Medulla oblongata (tissue), 1 donor: ENCODE data around the gene NCOA6.
"Not testable (repeated sequence)": the region's sequence is repeated elsewhere in the genome, so short reads cannot be mapped to it uniquely, and the experiment has no call there.

Experiments used
- DNase-seq: peaks from one replicate; pipeline ENCODE4 v3.0.0-alpha.2; 2015; ENCODE audit errors: extremely low spot score

Gene NCOA6

DNA sequence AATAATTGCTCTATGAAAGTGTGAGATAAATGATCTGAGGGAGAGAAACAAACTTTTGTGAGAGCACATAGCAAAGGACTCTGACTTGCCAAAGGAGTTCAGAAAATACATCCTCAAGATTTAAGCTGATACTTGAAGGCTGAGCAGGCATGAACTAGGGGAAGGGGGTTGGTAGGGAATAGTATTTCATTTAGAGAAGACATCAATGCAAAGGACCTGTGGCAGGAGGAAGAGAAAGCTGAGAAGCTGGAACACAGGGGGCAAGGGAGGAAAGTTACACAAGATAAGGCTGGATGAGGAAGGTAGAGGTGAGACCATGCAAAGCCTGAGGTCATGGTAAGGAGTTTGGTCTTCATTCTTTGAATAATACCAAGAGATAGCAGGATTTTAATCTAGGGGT lies 50.6 kb downstream of the NCOA6 start:
- no peak for DNase-seq

DNA sequence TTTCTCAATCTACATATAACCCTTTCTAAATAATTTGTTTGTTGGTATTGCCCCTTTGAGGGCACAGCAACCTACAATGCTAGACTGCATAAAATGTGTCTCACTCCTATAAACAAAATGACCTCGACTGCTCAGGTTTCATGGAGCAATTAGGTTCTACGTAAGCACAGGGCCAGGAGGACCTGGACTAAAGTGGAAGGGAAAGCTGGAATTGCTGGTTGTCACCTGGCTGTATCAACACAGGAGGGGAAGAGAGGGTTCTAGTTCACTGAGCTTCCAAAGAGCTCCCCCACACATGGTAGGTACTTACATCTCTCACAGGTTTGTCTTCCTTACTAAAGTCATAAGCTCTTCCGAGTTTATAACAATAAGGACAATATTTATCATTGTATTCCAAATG lies 51.0 kb downstream of the NCOA6 start:
- no peak for DNase-seq

DNA sequence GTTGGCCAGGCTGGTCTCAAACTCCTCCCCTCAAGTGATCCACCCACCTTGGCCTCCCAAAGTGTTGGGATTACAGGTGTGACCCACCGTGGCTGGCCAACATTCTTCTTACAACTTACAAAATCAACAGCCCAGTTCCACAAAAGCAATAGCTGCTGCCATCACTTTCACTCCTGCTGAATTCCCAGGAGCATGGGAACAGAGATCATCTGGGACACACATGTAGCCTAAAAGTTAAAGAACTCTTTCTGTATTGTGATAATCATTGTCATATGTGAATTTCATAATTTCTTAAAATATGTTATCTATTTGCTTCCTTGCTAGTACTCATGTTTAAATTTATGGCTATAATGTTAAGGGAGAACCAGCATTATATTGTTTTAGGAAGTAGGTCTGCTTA lies 51.7 kb downstream of the NCOA6 start:
- no peak for DNase-seq

DNA sequence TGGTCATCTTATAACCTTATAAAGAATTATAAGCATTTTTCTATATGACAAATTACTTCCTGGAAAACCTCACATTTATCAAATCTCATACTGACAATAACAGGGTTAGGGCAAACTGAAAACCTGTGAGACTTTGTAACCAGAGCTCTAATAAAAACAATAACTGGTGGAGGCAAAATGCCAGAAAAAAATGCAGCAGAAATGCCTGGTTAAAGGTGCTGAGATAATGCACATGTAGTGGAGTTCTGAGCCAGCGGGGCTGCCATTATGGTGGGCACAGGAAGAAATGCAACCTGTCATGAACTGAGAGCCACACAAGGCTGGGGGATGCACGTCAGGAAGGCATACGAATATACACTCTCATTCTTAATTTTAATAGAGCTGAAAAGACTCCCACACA lies 53.0 kb downstream of the NCOA6 start:
- DNase-seq: no peak

DNA sequence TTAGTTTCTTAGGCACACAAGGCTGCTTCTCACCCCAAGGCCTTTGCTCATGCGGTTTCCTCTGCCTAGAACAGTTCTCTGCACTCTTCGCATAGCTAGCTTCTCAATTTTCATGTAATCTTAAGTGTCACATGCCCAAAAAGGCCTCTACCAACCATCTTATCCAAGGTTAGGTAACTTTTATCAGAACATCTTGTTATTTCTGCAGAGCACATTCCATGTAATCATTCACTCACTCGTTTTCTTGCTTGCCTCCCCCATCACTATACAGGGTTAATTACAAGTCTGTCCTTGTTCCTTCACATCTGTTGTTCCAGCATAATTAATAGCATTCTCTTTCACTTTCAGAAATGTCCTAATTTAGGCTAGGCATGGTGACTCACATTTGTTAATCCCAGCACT lies 53.8 kb downstream of the NCOA6 start:
- DNase-seq: no peak

DNA sequence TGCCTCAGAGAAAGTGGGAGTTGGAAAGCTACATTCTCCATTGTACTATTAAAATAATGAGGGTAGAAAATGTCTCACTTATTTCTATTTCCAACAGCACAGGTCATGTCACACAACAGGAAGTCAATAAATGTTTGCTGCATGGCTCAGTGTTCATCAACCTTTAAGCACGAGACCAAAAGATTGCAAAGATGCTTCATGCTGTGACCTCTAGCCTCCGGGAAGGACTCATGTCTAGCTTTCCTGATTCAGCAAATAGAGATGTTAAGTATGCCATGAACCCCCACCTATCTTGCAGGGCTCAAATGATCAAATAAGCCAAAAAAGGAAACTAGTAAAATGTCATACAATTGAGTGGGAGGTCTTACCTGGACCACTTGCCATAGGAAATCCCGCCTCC lies 57.4 kb downstream of the NCOA6 start:
- DNase-seq: no peak

DNA sequence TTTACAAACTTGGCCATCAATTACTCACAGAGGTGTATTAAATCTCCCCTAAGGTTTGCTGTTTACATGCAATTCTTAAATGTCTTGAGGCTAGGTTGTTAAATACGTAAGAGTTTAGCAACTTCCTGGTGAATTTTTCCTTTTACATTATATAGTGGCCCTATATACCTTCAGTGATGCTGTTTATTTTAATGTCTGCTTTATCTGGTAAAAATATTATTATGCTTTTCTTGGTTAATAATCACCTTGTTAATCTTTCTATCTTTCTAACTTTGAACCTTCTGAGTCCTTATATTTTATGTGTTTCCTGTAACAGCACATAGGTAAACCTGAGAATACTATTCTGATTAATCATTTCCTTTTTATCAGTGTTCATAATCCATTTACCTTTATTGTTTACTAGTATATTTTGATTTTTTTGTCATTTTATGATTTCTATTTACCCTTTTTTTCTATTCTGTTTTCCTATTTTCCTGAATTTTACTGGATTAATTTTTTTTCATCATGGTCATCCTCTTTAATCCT lies 63.4 kb downstream of the NCOA6 start:
- no peak for DNase-seq

DNA sequence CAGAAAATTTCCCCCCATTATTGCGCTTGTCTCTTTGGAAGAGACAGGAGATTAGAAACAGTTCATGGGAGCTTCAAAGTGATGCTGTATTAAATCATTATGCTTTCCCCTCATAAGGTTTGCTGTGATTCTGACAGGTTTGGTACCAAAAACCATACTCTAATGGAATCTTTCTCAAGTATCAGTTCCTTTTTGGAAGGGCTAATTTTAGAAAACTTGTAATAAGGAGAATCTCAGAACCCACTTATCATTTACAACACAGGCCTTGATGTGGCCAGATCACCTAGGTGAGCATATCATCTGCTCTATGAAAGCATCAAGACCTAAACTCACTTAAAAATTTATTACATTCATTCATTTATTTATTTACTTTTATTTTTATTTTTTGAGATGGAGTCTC lies 70.1 kb downstream of the NCOA6 start:
- no peak for DNase-seq

DNA sequence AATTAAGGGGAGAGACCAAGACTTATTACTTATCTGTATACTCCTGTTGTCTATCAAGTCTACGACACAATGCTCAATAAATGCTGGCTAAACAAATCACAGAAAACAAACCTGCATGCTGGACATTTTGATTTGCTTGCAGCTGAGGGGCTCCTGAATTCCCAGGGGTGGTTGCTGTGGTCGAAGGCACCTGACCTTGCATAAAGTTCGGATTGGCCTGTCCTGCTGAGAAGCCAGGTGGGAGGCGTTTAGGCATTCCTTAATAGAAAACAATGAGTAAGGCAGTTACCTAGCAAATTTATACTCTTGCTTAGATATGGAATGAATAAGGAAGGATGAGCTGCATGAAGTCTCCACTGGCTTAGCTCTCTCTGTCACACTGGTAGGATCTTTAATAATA lies 70.8 kb downstream of the NCOA6 start:
- no peak for DNase-seq

DNA sequence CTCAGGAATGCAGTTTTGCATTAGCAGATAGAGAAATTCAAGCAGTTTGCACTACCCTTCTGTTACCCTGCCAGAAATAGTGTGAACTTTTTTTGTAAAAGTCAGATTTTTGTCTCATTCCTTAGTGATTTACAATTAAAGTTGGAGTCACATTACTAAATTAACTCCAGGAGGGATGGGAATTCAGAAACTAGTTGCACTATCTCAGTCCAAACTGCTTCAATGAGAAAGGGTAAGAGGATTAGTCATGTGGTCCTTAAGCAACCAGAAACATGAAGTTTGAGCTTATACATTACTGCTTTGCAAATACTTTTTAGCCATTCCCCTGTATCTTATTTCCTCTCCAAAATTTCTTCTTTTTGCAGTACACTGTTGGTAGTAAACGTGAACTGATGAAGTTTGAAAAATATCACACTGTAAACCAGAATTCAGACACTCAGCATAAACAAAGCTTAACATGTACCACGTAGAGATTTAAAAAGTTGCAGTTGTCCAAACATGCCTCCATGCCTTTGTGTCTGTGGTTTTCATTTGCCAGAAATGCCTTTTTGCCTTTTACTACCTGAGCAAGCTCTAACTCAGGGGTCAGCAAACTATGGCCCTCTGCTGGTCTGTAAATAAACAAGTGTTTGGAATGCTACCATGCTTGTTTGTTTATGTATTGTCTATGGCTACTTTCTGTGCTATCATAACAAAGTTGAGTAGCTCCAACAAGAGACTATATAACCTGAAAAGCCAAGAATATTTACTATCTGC lies 71.6 kb downstream of the NCOA6 start:
- no peak for DNase-seq

DNA sequence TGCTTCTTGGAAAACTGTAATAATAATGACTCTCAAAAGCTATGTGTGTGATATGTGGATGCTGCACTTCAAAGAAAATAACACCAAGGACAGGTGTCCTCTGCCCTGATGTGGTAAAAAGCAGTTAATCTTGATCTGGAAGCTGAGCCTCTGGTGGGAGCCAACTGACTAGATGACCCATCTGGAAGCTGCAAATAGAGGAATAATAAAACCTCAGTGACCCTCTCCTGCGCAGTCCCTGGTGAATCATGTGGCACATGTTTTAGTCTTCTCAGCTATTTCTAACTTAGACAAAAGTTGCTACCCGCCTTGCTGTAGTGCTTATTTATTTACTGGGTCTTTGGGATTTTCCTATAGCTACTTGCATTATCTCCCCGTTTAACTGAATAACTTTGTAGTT lies 74.0 kb downstream of the NCOA6 start:
- no peak for DNase-seq

DNA sequence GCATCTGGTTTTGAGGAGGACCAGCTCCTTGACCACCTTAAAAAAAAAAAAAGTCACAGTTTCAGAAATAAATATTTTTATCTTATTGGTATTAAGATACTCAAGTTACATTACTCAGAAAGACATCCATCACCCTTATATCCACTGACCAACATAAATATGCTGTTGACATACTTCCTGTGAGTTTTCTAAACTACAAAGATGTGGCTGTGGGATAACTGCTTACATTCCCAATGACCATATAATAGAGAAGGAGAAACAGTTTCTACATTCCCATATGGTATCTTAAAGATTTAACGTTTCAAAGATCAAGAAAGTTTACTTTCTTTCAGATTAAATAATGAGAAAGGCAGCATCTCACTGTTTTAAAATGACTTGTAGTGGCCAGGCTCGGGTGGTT lies 75.0 kb downstream of the NCOA6 start:
- DNase-seq: no peak

DNA sequence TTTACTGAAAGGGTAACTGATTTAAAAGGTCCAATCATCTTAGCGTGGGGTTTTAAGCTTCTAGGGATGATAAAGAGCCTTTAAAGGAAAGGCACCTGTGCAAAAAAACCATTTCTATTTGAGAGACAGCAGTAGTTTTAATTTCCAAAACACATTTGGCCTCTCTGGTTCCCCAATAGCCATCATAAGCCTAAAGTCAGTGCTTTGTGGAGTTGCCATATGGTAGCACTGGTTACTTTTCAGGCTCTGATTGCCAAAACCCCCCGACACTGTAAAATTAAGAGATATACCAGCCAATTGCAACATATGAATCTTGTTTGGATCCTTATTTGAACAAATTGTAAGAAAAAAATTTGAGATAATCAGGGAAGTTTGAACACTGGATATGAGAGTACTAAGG lies 76.7 kb downstream of the NCOA6 start:
- no peak for DNase-seq

DNA sequence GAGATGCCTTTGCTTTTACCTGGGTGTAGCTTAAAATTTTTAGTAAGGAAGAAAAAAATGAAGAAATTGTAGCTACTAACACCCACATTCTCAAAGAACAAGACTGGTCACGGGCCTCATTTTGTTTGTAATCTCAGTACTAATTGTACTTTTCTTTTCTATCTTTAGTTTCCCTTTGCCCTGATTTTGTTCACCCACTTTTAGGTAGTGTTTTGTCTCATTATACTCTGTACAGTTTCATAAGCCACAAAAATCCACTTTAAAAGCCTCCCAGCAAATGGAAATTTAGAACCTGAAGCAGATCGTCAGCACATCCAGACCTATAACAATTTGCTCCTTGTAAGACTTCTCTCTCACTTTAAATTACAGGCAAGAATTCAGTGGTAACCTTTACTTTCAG lies 78.0 kb downstream of the NCOA6 start:
- no peak for DNase-seq

DNA sequence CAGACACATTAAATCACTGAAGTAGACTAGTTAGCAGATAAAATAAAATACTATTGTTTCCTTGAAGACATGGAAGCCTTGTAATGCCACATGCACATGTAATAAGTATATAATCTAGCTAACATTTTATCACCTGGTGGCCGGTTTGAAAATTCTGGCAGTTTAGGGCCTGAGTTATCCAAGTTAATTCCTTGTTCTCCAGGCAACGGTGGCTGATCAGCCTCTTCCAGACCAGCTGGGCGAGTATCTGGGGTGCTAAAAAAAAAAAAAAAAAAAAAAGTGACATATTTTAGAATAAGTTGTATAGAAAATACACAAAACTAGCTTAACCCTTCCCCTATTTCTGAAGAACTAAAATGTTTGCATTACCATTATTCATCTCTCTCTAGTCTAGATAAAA lies 78.8 kb downstream of the NCOA6 start:
- DNase-seq: no peak

DNA sequence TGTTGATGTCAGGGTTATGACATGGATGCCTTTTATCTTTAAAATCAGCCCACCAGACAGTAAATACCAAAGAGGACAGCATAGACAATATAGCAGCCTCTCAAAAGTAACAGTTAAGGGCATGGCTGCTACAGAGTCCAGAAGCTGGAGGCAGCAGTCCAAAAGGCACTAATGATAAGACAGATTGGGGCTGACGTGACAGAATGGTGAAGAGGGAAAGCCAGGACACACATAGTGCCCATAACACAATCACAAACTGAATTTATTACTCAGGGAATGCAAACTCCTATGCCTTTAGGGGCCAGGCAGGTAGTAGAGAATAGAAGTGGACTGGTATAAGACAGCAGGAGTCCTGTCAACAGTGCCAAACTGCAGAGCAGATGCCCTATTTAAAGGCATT lies 80.6 kb downstream of the NCOA6 start:
- no peak for DNase-seq

DNA sequence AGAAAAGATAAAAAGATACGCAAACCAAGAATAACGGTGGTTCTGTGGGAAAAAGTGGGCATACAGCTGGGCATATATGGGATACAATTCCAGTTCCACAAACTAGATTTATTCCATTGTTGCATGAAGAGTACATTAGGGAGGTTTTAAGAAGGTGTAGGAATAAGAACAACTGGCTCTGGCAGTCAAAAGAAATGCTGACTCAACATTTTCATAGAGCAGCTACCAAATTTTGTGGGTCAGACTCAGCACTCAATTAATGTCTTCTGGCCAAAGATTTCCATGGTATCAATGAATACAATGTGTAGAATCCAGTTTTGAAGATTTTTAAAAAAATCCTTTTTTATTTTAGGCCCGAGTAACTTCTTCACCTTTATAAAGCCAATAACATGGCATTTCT lies 81.1 kb downstream of the NCOA6 start:
- no peak for DNase-seq

DNA sequence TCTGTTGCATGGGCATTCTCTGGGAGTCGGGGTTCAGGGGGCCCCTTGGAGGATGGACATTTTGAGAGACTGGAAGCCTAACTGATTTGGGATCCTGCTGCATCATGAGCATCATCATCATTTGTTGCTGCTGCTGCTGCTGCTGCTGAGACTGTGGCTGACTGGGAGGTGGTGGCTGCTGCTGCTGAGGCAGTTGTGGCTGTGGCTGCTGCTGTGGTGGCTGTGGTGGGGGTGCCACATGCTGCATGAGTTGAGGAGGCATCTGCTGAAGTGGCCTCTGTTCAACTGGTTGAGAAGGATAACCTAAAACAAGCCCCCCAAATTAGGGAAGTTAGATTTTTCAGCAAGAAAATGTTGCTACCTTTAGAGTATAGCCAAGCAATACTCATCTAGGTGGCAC lies 82.4 kb downstream of the NCOA6 start:
- no peak for DNase-seq

DNA sequence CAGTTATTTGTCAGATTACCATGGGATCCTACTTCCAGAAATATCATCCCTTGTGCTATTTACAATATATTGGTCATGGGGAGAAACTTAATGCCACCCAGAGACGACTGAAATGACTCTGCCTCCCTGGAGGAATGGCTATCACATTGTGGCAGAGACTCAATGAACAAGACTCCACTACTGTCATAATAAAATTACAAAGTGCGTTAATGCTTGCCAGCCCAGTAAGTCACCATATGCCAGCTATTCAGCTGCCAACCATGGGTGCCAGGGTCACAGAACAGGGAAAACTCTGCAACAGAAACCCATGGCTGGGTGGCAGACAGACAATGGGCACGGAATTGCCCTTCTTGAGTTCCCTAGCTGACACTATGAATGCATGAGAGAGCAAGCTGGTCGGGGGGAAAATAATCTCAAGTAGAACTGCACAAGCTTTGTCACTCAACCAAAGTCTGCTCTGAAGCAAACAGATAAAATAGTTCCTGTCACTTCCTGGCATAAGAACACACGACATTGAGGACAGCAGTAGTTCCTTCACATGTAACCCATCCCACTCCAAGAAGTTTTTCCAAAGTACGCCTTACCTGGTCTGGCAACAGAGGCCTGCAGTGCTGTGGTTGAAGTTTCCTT lies 89.2 kb downstream of the NCOA6 start:
- DNase-seq: no peak

DNA sequence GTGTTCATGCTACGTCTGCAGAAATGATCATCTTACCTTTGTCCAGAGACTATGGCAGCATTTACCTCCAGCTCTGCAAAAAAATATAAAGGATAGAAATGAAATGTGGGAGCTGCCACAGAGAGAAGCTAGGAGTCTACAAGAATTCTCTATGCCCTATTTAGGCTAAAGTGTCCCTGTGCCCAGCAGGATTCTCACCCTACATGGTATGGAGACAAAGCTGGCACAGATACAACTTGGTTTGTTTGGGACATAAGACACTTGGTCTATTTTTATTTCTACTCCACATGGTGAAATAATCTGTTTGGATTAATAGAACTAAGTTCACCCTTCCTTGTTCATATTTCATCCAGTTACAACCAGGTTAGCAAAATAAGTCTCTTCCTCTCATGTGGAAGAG lies 92.9 kb downstream of the NCOA6 start:
- DNase-seq: no peak

DNA sequence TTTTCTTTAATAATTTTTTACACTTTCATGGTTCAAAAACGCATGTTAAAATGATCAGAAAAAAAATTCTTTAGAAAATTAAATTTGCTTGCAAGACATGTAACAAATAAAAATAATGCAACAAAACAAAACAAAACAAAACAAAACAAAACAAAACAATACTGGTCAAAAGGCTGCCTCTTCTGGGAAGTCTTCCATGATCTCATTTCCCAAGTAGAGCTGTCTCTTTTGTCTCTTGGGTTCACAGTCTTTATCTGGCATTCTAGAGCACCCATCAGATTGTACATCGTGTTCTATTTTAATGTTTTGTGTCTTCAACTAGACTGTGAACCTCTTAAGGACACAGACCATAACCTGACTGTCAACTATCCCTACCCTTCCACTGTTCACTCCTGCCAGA lies 96.0 kb downstream of the NCOA6 start:
- DNase-seq: no peak

DNA sequence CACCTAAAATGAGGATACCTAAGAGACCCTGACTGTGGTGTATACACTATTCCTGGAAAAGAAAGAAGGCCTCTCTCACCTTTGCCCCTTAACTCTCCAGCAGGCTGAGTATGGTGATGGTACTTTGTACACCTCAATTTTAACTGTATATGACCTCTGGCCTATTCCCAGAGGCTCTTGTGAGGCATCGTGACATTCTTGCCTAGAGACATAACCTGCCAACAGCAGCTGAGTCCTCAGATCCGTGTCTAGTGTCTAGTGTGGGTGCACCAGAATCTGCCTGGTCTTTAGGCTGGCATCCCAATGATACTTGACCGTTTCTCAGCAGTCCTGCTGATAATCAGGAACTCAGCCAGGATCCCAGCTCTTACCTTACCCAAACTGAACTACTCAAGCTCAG lies 101.3 kb downstream of the NCOA6 start:
- no peak for DNase-seq

DNA sequence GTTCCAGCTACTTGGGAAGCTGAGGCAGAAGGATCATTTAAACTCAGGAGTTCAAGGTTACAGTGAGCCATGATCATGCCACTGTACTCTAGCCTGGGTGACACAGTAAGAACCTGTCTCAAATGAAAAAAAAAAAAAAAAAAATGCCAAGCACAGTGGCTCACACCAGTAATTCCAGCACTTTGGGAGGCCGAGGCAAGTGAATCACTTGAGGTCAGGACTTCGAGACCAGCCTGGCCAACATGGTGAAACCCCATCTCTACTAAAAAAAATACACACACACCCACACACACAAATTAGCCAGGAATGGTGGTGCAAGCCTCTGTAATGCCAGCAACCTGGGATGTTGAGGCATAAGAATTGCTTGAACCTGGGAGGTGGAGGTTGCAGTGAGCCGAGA lies 102.9 kb downstream of the NCOA6 start:
- DNase-seq: not testable (repeated sequence)

DNA sequence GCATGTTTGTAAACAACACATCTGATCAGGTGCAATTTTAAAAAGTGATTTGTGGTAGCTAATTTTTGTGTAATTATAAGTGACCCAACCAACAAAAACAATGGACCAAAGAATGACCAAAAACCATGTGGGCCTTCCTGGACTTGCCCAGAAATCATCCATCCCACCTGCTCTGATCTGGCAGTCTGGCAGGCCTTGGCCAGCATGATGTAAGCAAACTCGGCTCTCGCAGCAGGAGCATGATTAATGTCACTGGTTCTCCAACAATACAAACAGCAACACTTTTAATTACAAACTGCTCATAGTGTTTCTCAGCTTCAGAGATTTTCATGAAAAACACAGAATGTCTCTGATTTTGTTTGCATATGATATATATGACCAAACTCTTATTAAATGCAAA lies 105.2 kb downstream of the NCOA6 start:
- DNase-seq: peak; percentile 35
